ENCODE measurements around the gene FMN1.

The FMN1 gene

DNA sequence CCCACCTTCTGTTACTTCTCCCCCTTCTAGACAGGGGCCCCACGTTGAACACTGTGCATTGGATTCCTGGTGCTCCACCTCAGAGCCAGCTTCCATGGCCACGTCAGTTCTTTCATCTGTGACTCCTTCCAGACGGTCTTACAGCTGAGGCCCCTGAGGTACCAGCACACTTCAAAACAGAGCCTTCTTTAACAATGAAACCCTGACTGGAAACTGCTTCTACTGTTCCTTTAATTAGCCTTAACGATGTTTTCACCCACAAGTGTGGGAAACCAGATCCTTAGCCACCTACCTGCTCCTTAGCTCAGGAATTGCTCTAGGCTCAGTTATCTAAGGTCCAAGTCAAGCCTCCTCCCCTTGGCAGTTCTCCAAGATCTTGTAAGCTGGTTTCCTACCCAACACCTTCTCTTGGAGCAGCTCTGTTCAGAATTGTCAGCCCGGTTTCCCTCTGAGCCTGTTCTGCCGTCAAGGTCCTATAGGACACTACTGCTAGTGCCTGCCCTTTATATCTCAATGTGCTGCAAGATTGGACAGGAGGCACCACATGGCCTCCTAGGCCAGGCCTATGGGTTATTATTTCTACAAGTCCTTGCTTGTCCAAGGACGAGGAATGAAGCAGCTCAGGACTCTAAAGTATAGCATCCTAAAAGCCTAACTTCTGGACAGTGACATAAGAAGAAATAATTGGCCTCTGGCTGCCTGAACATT, 80.7 kb downstream of the FMN1 start:
- H3K4me1 ChIP-seq, result no peaks in the 10 kb centered on the region
- TF ChIP-seq Cebpa-rat (IDR thresholded peaks at IDR 0.05), result no peak
- H4K20me1 ChIP-seq, result no peaks in the 10 kb centered on the region
- no peaks in the 10 kb centered on the region for H3K27me3 ChIP-seq
- no peaks in the 10 kb centered on the region for H3K36me3 ChIP-seq
- H3K4me3 ChIP-seq, result no peak overlapping the region
- H3K9ac ChIP-seq, result no peak overlapping the region
- H3K27ac ChIP-seq, result no peak overlapping the region
- no peaks in the 10 kb centered on the region for H3K9me3 ChIP-seq
- no peak overlapping the region for H3K4me2 ChIP-seq

- no peak overlapping the region for H3K9ac ChIP-seq
- H3K27me3 ChIP-seq, result no peaks in the 10 kb centered on the region
- TF ChIP-seq Cebpa-rat (IDR thresholded peaks at IDR 0.05), result no peak
- no peaks in the 10 kb centered on the region for H3K4me1 ChIP-seq
- H4K20me1 ChIP-seq, result no peaks in the 10 kb centered on the region
- no peak overlapping the region for H3K4me2 ChIP-seq
- no peak overlapping the region for H3K4me3 ChIP-seq
- no peaks in the 10 kb centered on the region for H3K9me3 ChIP-seq
- no peak overlapping the region for H3K27ac ChIP-seq
- H3K36me3 ChIP-seq, result no peaks in the 10 kb centered on the region
These were observed 81.9 kb downstream of the FMN1 start for GRCh38 chr15:33112541-33113105.

GRCh38 chr15:33111041-33111451, 83.5 kb downstream of the FMN1 start:
- Histone ChIP-seq H3K4me1 (no peaks in the 10 kb centered on the region), H3K36me3 (no peaks in the 10 kb centered on the region), H3K27ac (no peak overlapping the region), H3K4me3 (no peak overlapping the region), H3K9ac (no peak overlapping the region), H3K9me3 (no peaks in the 10 kb centered on the region), H4K20me1 (no peaks in the 10 kb centered on the region), H3K4me2 (no peak overlapping the region), H3K27me3 (no peaks in the 10 kb centered on the region)
- no peak for TF ChIP-seq Cebpa-rat (IDR thresholded peaks at IDR 0.05)

GRCh38 chr15:33109345-33109744, 85.2 kb downstream of the FMN1 start:
- Histone ChIP-seq H4K20me1 (no peaks in the 10 kb centered on the region), H3K4me1 (peaks cover 4% of the 10 kb centered on the region; the same call in 1 of the 2 replicates), H3K27me3 (no peaks in the 10 kb centered on the region), H3K27ac (no peak overlapping the region), H3K9me3 (no peaks in the 10 kb centered on the region), H3K4me3 (no peak overlapping the region), H3K4me2 (no peak overlapping the region), H3K36me3 (no peaks in the 10 kb centered on the region), H3K9ac (no peak overlapping the region)
- no peak for TF ChIP-seq Cebpa-rat (IDR thresholded peaks at IDR 0.05)

DNA sequence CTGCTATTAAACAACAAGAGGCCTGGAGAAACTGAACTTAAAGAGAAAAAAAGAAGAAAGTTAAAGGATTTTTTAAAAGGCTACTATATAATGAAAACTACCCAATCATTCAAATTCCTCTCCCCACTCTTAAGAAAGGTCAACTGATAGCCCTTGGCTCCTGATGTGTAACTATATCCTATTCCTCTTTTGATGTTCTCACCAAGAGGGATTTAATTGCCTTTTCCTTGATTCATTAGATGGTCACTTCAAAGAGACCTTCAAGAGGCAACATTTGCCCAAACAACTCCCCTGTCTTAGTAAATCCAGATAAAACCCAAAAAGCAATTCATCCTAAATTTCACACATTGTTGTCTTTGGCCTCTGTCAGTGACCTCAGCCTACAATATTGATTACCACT, 86.0 kb downstream of the FMN1 start:
- Histone ChIP-seq H3K4me2 (no peak overlapping the region), H3K9ac (no peak overlapping the region), H3K36me3 (no peaks in the 10 kb centered on the region), H3K9me3 (no peaks in the 10 kb centered on the region), H3K4me1 (peaks cover 8% of the 10 kb centered on the region; the same call in 1 of the 2 replicates), H4K20me1 (no peaks in the 10 kb centered on the region), H3K4me3 (no peak overlapping the region), H3K27ac (no peak overlapping the region), H3K27me3 (no peaks in the 10 kb centered on the region)
- no peak for TF ChIP-seq Cebpa-rat (IDR thresholded peaks at IDR 0.05)

- H3K36me3 ChIP-seq, result no peaks in the 10 kb centered on the region
- H3K4me2 ChIP-seq, result no peak overlapping the region
- H3K9me3 ChIP-seq, result no peaks in the 10 kb centered on the region
- no peaks in the 10 kb centered on the region for H3K27me3 ChIP-seq
- no peak overlapping the region for H3K9ac ChIP-seq
- no peak for TF ChIP-seq Cebpa-rat (IDR thresholded peaks at IDR 0.05)
- no peak overlapping the region for H3K4me3 ChIP-seq
- H3K27ac ChIP-seq, result no peak overlapping the region
- peaks cover 8% of the 10 kb centered on the region; the same call in 1 of the 2 replicates for H3K4me1 ChIP-seq
- no peaks in the 10 kb centered on the region for H4K20me1 ChIP-seq
These were observed 86.6 kb downstream of the FMN1 start for GRCh38 chr15:33107950-33108349.

DNA sequence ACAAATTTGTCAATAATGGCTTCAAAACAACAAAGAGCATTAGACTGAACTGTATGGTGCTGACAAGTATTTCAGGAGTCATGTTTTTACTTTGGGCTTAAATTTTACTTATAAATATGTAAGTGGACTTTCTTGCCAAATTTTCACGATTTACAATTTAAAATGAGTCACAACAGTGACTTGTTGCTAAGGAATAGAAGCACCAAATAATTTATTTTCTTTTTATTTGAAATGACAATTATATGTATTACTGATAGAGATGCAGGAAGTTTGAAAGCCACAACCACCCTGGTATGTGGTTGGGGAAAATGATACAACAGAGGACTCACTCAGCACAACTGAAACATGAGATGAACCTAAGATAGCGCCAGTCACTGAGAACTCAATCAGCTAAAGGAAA, 90.3 kb downstream of the FMN1 start:
- Histone ChIP-seq H3K36me3 (no peaks in the 10 kb centered on the region), H3K27ac (no peak overlapping the region), H3K4me2 (peak overlapping the region; percentile 25; the same call in 1 of the 2 replicates), H4K20me1 (no peaks in the 10 kb centered on the region), H3K27me3 (no peaks in the 10 kb centered on the region), H3K4me3 (no peak overlapping the region), H3K9ac (no peak overlapping the region), H3K9me3 (no peaks in the 10 kb centered on the region), H3K4me1 (peaks cover 8% of the 10 kb centered on the region; the same call in 1 of the 2 replicates)
- TF ChIP-seq Cebpa-rat (IDR thresholded peaks at IDR 0.05), result no peak

GRCh38 chr15:33101036-33101435, 93.5 kb downstream of the FMN1 start:
- Histone ChIP-seq H3K4me2 (no peak overlapping the region), H3K36me3 (no peaks in the 10 kb centered on the region), H4K20me1 (no peaks in the 10 kb centered on the region), H3K9me3 (no peaks in the 10 kb centered on the region; the same call in 1 of the 2 replicates), H3K4me1 (peaks cover 16% of the 10 kb centered on the region), H3K27ac (no peak overlapping the region), H3K27me3 (no peaks in the 10 kb centered on the region), H3K4me3 (no peak overlapping the region), H3K9ac (no peak overlapping the region)
- no peak for TF ChIP-seq Cebpa-rat (IDR thresholded peaks at IDR 0.05)

- Histone ChIP-seq H4K20me1 (no peaks in the 10 kb centered on the region), H3K4me2 (no peak overlapping the region), H3K36me3 (no peaks in the 10 kb centered on the region), H3K4me3 (no peak overlapping the region), H3K9me3 (no peaks in the 10 kb centered on the region; the same call in 1 of the 2 replicates), H3K27ac (no peak overlapping the region), H3K4me1 (peaks cover 16% of the 10 kb centered on the region), H3K27me3 (no peaks in the 10 kb centered on the region), H3K9ac (no peak overlapping the region)
- TF ChIP-seq Cebpa-rat (IDR thresholded peaks at IDR 0.05), result no peak
These were observed 94.2 kb downstream of the FMN1 start for GRCh38 chr15:33100314-33100713.

GRCh38 chr15:33099739-33100138, 94.8 kb downstream of the FMN1 start:
- H3K4me2 ChIP-seq, result no peak overlapping the region
- peaks cover 16% of the 10 kb centered on the region for H3K4me1 ChIP-seq
- no peaks in the 10 kb centered on the region for H4K20me1 ChIP-seq
- H3K27me3 ChIP-seq, result no peaks in the 10 kb centered on the region
- no peak overlapping the region for H3K9ac ChIP-seq
- H3K9me3 ChIP-seq, result no peaks in the 10 kb centered on the region; the same call in 1 of the 2 replicates
- H3K4me3 ChIP-seq, result no peak overlapping the region
- no peak for TF ChIP-seq Cebpa-rat (IDR thresholded peaks at IDR 0.05)
- H3K27ac ChIP-seq, result no peak overlapping the region
- no peaks in the 10 kb centered on the region for H3K36me3 ChIP-seq

Data from BLaER1 (cell line).